Heart left ventricle (tissue), 16 donors: ENCODE data around the gene CAMK2B. TPM values are rescaled to one million over a fixed set of nuclear protein-coding genes. Genes with fewer than 3 reads are reported as not detected.

ENCODE experiments used
- ATAC-seq, 4 donors: fragments of 200-7000 bp; cut with Tn5 transposase; one replicate each; pipeline ENCODE4 v1.9.1; 2020 to 2022; ENCODE audit warnings: moderate library complexity in 4 of 4, mild to moderate bottlenecking in 3 of 4, moderate number of reproducible peaks in 1 of 4
- DNase-seq, 5 donors: peaks; one replicate each; pipeline ENCODE4 v3.0.0-alpha.2; 2020
- H3K27ac ChIP-seq, 12 donors: fragments of 200-600 bp; sonication (generic) in 4 of 12; one replicate each; pipeline versions ENCODE4 v1.5.0 to v1.8.0; 2016 to 2022; ENCODE audit warnings: mild to moderate bottlenecking in 2 of 12
- H3K27me3 ChIP-seq, 9 donors: fragments of 200-600 bp; sonication (generic) in 2 of 9; one replicate each; pipeline versions ENCODE4 v1.5.1 to v1.8.0; 2016 to 2022; ENCODE audit warnings: mild to moderate bottlenecking in 3 of 9
- H3K36me3 ChIP-seq, 9 donors: fragments of 200-600 bp; sonication (generic) in 2 of 9; one replicate each; pipeline versions ENCODE4 v1.5.0 to v1.8.0; 2018 to 2022; ENCODE audit warnings: mild to moderate bottlenecking in 2 of 9
- H3K4me1 ChIP-seq, 12 donors: fragments of 200-600 bp; sonication (generic) in 4 of 12; one replicate each; pipeline versions ENCODE4 v1.5.0 to v1.8.0; 2016 to 2022; ENCODE audit warnings: mild to moderate bottlenecking in 3 of 12
- H3K4me3 ChIP-seq, 12 donors: fragments of 200-600 bp; sonication (generic) in 4 of 12; one replicate each; pipeline versions ENCODE4 v1.5.0 to v1.8.0; 2017 to 2022; ENCODE audit warnings: mild to moderate bottlenecking in 9 of 12, moderate library complexity in 4 of 12
- H3K9me3 ChIP-seq, 12 donors: fragments of 200-600 bp; sonication (generic) in 4 of 12; one replicate each; pipeline versions ENCODE4 v1.5.0 to v1.8.0; 2016 to 2022; ENCODE audit warnings: mild to moderate bottlenecking in 1 of 12
- CTCF ChIP-seq, 12 donors: fragments of 200-600 bp; sonication (generic) in 4 of 12; IDR thresholded peaks; one replicate each; pipeline versions ENCODE4 v1.5.0 to v1.8.0; 2018 to 2022; ENCODE audit warnings: antibody characterized with exemption in 12 of 12, mild to moderate bottlenecking in 5 of 12
- POLR2A ChIP-seq, 2 donors: fragments of 450-650 bp; IDR thresholded peaks; one replicate each; pipeline ENCODE4 v1.6.1; 2017; ENCODE audit warnings: antibody characterized with exemption in 2 of 2, mild to moderate bottlenecking in 2 of 2, moderate library complexity in 2 of 2
- intact Hi-C, 10 donors: fragments of 100-400 bp; cut with DNase I; formaldehyde crosslinking; loops; one replicate each; pipeline versions ENCODE4 v1.11.1 to v1.14.2; 2022
- polyA plus RNA-seq, 2 donors: library from polyadenylated mRNA; stranded (reverse); fragments of 200-250 nt; gene quantifications; one replicate each; pipeline ENCODE4 v1.2.3, GENCODE V29; 2013
- total RNA-seq, 9 donors: library from RNA; depleted of rRNA in 2 of 9; stranded (reverse); fragments of >200 nt in 2 of 9; fragmentation: NEBNext Ultra II Directional in 3 of 9; extraction: Animal tissue kit (Norgen Biotek cat#: 25700) in 3 of 9; gene quantifications; one replicate each; pipeline versions ENCODE4 v1.1.0 to v1.2.4, GENCODE V29; 2016 to 2023
- donor health status: ischemic (EF 13 %, LVEDD 7.1; RV severe dilation, severe dysfunction).
- donor health status: healthy with polysubstance abuse.
- donor health status: DM: no; HTN: yes; CAD: no.
- donor health status: DM: no; HTN: no; CAD: no.
- donor health status: ischemic (EF 25% LVEDD 6.9; RV normal size, moderate dysfunction).
- donor health status: ischemic (EF 25% LVEDD 5.7; RV mildly dilated, moderate dysfunction).
- donor health status: healthy.
- donor health status: DM: yes; HTN: yes; CAD: no.
- donor health status: ischemic (EF 35%, LVEDD 5.7; RV mildly dilated, moderate dysfunction).
- donor health status: nonischemic (EF 11% LVEDD 7.7; RV severe dilation, severe dysfunction).
- donor health status: DM: yes; HTN: yes; CAD: no.
- donor health status: PGD.
- donor health status: ischemic (EF 29% LVEDD 5.4; RV normal size, mild dysfunction).
- donor health status: nonischemic (EF 23%, LVEDD 6.1; RV moderate dilation, normal function).

The CAMK2B gene
- total and polyA plus RNA-seq, 11 donors: 35.7 to 141 (median 103) TPM

DNA sequence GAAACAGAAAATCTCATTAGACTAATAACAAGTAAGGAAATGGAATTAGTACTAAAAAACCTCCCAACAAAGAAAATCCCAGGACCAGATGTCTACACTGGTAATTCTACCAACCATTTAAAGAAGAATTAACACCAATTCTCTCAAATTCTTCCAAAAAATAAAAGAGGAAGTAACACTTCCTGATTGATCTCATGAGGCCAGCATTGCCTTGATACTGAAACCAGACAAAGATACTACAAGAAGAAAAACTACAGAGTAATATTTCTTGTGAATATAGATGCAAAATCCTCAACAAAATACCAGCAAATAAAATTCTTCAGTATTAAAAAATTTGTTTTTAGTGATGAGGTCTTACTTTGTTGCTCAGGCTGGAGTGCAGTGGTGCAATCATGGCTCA is 157.5 kb downstream of the CAMK2B start:
- no peak for DNase-seq

More for the DNA sequence above, 157.5 kb downstream of the CAMK2B start:
- Histone ChIP-seq H3K36me3 (no peaks in the 10 kb centered on the region), H3K4me1 (no peaks in the 10 kb centered on the region), H3K27ac (no peak overlapping the region), H3K27me3 (no peaks in the 10 kb centered on the region), H3K9me3 (no peaks in the 10 kb centered on the region), H3K4me3 (no peak overlapping the region)
- intact Hi-C loops: no loop called here
- ATAC-seq: no peak
- TF ChIP-seq POLR2A (IDR thresholded peaks at IDR 0.05) (no peak), CTCF (IDR thresholded peaks at IDR 0.05) (no peak)

Other genes with a start within 250 kb of the CAMK2B start
- gene POLM, start 243.1 kb downstream of the CAMK2B start, total RNA-seq: 10 to 100 TPM; 10.1 to 24.3 (median 14.0) TPM
- 10 to 100 TPM; 10.3 to 13.7 TPM for gene POLM, start 243.1 kb downstream of the CAMK2B start, polyA plus RNA-seq
- 10 to 100 TPM; 15.2 to 51.1 (median 25.4) TPM for gene AEBP1, start 221.2 kb downstream of the CAMK2B start, total RNA-seq
- 10 to 100 TPM; 10.9 to 20.2 TPM for gene AEBP1, start 221.2 kb downstream of the CAMK2B start, polyA plus RNA-seq
- 100 to 1,000 TPM in 1 of 9 donors, 10 to 100 TPM in 8; 74.1 to 150 (median 89.2) TPM for gene POLD2, start 202.0 kb downstream of the CAMK2B start, total RNA-seq
- 100 to 1,000 TPM in 1 of 2 donors, 10 to 100 TPM in 1; 67.0 to 176 TPM for gene POLD2, start 202.0 kb downstream of the CAMK2B start, polyA plus RNA-seq
- gene MYL7, start 184.3 kb downstream of the CAMK2B start, total RNA-seq: 1,000 to 10,000 TPM in 8 of 9 donors, 100 to 1,000 TPM in 1; 975 to 4,037 (median 2,357) TPM
- gene MYL7, start 184.3 kb downstream of the CAMK2B start, polyA plus RNA-seq: 1,000 to 10,000 TPM; 1,236 to 2,597 TPM
- gene GCK, start 136.2 kb downstream of the CAMK2B start, total RNA-seq: 1 to 10 TPM in 6 of 9 donors, under 1 TPM in 3; 0.54 to 3.3 (median 1.3) TPM
- gene GCK, start 136.2 kb downstream of the CAMK2B start, polyA plus RNA-seq: 1 to 10 TPM; 3.6 to 5.7 TPM
- gene YKT6, start 124.6 kb downstream of the CAMK2B start, total RNA-seq: 10 to 100 TPM; 43.8 to 82.2 (median 46.6) TPM
- 100 to 1,000 TPM in 1 of 2 donors, 10 to 100 TPM in 1; 28.5 to 133 TPM for gene YKT6, start 124.6 kb downstream of the CAMK2B start, polyA plus RNA-seq
- 100 to 1,000 TPM in 4 of 9 donors, 10 to 100 TPM in 5; 59.5 to 133 (median 98.7) TPM for gene NUDCD3, start 165.1 kb upstream of the CAMK2B start, total RNA-seq
- gene NUDCD3, start 165.1 kb upstream of the CAMK2B start, polyA plus RNA-seq: 10 to 100 TPM; 16.7 to 54.6 TPM
- gene NPC1L1, start 215.7 kb upstream of the CAMK2B start, total RNA-seq: under 1 TPM in 5 of 9 donors, not detected in 4; 0.07 to 0.25 (median 0.14) TPM
- gene NPC1L1, start 215.7 kb upstream of the CAMK2B start, polyA plus RNA-seq: under 1 TPM; 0.03 to 0.11 TPM
- gene DDX56, start 248.3 kb upstream of the CAMK2B start, total RNA-seq: 10 to 100 TPM; 19.4 to 43.4 (median 28.4) TPM
- 10 to 100 TPM; 34.1 to 39.3 TPM for gene DDX56, start 248.3 kb upstream of the CAMK2B start, polyA plus RNA-seq